HG03175 (cell line): ENCODE results near the gene SGTA.

Experiments used
- ATAC-seq: cut with Tn5 transposase; IDR thresholded peaks from one replicate; pipeline ENCODE4 v1.9.1; 2021; ENCODE audit warnings: mild to moderate bottlenecking, moderate library complexity; ENCODE audit not compliant: unreplicated experiment

The SGTA gene

GRCh38 chr19:2774083-2774679, 8.9 kb downstream of the SGTA start:
- no peak for ATAC-seq

- no peak for ATAC-seq
Observed at GRCh38 chr19:2771786-2772674, 11.0 kb downstream of the SGTA start.

- no peak for ATAC-seq
Observed at GRCh38 chr19:2770055-2771013, 12.7 kb downstream of the SGTA start.

DNA sequence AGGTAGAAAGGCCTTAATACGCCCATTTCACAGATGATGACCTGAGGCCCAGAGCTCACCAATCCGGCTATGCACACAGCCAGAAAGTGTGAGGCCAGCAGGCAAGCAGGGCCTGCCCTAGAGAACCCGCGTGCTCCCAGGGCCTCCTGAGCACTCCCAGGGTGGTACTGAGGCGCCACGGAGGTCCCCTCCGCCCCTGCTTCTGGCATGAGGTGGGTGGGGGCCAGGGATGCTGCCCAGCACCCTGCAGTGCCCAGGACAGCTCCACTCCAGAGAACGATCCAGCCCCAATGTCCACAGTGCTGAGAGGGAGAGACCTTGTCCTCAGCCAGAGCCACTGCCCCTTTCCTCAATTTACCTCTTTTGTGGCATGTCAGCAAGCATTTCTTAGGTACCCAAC, 13.9 kb downstream of the SGTA start:
- ATAC-seq, result no peak

- no peak for ATAC-seq
Observed at GRCh38 chr19:2768365-2769132, 14.5 kb downstream of the SGTA start.

- ATAC-seq, result no peak
Observed at GRCh38 chr19:2767688-2768087, 15.4 kb downstream of the SGTA start.

- ATAC-seq, result no peak
Observed at GRCh38 chr19:2766594-2767372, 16.3 kb downstream of the SGTA start.

DNA sequence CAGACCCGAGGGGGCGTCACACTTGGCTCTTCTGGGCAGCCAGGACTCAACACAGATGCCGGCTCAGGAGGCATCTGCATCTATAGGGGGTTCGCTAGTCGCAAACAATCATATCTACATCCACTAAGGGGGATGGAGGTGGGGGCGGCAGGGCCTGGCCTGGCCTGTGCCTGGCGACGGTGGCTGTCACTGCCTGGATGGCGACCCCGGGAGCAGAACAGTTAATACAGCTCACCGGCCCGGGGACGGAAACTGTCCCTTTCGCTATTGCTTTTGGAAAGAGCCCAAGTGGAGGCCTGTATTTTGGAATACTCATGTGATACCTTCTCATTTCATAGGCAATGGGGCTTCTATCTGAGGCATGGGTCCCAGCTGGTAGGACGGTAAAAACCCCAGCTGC, 17.7 kb downstream of the SGTA start:
- ATAC-seq, result no peak

DNA sequence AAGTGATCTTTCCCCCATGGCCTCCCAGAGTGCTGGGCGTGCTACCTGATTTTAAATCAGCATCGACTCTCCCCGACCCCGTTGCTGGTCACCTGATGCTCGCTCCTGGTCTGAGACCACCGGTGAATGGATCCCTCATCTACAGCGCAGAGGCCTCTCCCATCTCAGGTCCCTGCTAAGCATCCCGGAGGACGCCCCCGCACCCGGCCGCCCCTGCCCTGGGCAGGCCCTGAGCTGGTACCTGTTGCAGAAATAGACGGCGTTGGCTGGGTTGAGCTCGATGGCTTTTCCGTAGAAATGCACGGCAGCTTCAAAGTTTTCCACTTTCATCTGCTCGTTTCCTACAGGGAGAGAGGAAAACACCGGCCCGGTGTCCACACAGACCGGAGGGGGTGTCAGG, 18.1 kb downstream of the SGTA start:
- no peak for ATAC-seq

DNA sequence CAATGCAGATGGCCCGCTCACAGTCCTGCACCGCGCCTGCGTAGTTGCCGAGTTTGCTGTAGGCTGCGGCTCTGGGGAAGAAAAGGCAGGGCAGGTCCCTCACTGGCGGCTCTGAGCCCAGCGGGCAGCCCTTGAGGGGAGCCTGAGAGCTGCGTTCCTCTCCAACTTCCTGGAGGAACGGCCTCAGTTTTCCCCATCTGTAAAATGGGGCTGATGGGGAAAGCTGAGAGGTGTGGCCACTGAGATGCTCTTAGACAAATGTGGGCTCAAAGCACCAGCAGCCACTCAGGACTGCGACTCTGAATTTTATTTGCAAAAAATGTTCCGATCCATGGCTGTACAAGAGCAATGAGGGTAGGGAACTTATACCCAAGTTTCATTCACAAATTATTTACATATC, 19.4 kb downstream of the SGTA start:
- no peak for ATAC-seq

DNA sequence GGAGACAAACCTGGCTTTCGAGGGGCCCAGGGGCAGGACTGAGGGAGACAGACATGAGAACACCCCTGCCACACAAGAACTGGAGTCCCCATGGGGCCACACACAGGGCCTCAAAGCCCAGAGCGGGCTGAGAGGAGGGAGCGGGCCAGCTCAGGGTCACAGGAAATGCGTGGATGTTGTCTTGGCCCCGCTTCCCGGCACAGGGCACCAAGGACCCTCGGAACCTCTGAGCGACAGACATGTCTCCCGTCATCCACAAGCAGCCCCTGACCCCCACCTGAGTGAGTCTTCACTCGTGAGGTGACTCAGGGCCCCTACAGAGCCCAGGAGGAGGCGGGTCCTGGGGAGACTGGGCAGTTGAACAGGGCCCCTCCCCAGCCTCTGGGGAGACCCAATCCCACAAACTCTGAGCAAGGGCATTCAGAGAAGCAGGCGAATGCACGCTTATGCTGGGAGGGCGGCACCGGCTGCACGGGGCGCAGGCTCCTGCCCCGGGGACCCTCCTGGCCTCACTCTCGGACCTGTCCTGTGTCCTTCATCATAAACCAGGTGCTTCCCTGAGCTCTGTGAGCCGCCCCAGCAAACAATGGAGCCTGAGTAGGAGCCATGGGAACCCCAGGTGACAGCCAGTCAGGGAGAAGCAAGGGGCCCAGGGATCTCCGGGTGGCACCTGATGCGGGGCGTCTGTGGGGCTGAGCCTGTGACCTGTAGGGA, 20.1 kb downstream of the SGTA start:
- no peak for ATAC-seq

GRCh38 chr19:2761876-2762782, 20.9 kb downstream of the SGTA start:
- ATAC-seq, result no peak

DNA sequence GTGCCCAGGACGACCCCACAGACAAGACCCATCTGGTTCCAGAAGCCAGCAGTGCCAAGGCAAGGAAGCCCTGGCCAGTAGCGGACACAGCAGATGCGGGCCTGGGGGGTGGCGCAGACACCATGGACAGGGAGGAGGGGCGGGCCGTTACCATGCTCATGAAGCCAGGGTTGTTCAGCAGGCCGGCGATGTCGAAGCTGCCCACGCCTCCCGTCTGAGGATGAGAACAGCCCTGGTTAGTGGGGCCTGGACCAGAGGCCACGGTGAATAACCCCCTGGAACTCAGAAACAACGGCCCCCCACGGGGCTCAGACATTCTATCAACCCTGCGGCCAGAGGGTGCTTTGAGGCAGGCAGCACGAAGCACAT, 21.8 kb downstream of the SGTA start:
- ATAC-seq, result no peak

- no peak for ATAC-seq
Observed at GRCh38 chr19:2759965-2760364, 23.1 kb downstream of the SGTA start.

DNA sequence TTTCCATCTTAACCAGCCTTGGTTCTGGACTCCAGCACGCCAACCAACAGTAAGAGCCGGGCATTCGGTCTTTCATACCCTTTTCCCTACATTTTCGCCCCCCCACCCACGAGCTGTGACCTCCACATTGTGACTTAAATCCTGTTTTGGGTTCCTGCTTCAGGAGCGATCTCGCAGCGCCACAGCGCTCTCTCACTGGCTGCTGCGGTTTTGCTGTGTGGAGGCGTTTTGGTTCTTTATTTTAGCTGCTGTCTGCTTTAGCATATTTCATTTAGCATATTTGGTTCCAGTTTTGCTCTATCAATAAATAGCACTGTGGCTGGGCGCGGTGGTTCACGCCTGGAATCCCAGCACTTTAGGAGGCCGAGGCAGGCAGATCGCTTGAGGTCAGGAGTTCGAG, 23.7 kb downstream of the SGTA start:
- ATAC-seq, result no peak

- no peak for ATAC-seq
Observed at GRCh38 chr19:2758601-2759313, 24.3 kb downstream of the SGTA start.
